ENCODE measurements around the gene STPG3.

Gene STPG3

GRCh38 chr9:137269231-137269772 is 18.2 kb downstream of the STPG3 start:
- ChIA-PET POLR2A (ENCODE audit: low non-redundant PET) (interaction anchor here (0.5 kb wide), 1 partner anchor 180 kb away, joined by 3 read pairs; no protein-coding TSS in a partner anchor), CTCF (interaction anchor here (0.7 to 1.1 kb wide), 2 partner anchors 8 to 35 kb away, joined by 3 read pairs; partner anchors contain the start of gene TOR4A)
- no peak for DNase-seq (ENCODE audit: low spot score)
- TF ChIP-seq CTCF (conservative IDR thresholded peaks at IDR 0.05; ENCODE audit: low read depth): no peak
- H3K27ac ChIP-seq: peak overlapping the region; percentile 94

GRCh38 chr9:137270929-137271695 is 20.0 kb downstream of the STPG3 start:
- ChIA-PET POLR2A (ENCODE audit: low non-redundant PET) (no interaction called here), CTCF (interaction anchor here (0.5 to 0.7 kb wide), 3 partner anchors 9 to 416 kb away, joined by 3 to 5 read pairs (median 4); no protein-coding TSS in a partner anchor)
- DNase-seq (ENCODE audit: low spot score): no peak
- H3K27ac ChIP-seq: peak overlapping the region; percentile 94
- TF ChIP-seq CTCF (conservative IDR thresholded peaks at IDR 0.05; ENCODE audit: low read depth): no peak

GRCh38 chr9:137271696-137272076 is 20.6 kb downstream of the STPG3 start:
- TF ChIP-seq CTCF (conservative IDR thresholded peaks at IDR 0.05; ENCODE audit: low read depth): no peak
- ChIA-PET CTCF (interaction anchor here (0.7 kb wide), 1 partner anchor 8 kb away, joined by 4 read pairs; no protein-coding TSS in a partner anchor), POLR2A (ENCODE audit: low non-redundant PET) (no interaction called here)
- DNase-seq (ENCODE audit: low spot score): no peak
- peak overlapping the region; percentile 94 for H3K27ac ChIP-seq

- ChIA-PET POLR2A (ENCODE audit: low non-redundant PET) (no interaction called here), CTCF (interaction anchor here (0.7 to 1.5 kb wide), 4 partner anchors 8 to 36 kb away, joined by 3 to 6 read pairs (median 4); no protein-coding TSS in a partner anchor)
- no peak for TF ChIP-seq CTCF (conservative IDR thresholded peaks at IDR 0.05; ENCODE audit: low read depth)
- no peak for DNase-seq (ENCODE audit: low spot score)
- peak overlapping the region; percentile 94 for H3K27ac ChIP-seq
These were observed 21.4 kb downstream of the STPG3 start for GRCh38 chr9:137272241-137273094.

GRCh38 chr9:137273095-137273490 is 22.0 kb downstream of the STPG3 start:
- ChIA-PET POLR2A (ENCODE audit: low non-redundant PET) (no interaction called here), CTCF (interaction anchor here (1.0 to 1.5 kb wide), 3 partner anchors 11 to 37 kb away, joined by 3 to 6 read pairs (median 4); no protein-coding TSS in a partner anchor)
- peak overlapping the region; percentile 94 for H3K27ac ChIP-seq
- no peak for DNase-seq (ENCODE audit: low spot score)
- no peak for TF ChIP-seq CTCF (conservative IDR thresholded peaks at IDR 0.05; ENCODE audit: low read depth)
